Psoas muscle (tissue), 8 donors: Measurements from ENCODE around the gene ME2. TPM values are rescaled to one million over a fixed set of nuclear protein-coding genes. Genes with fewer than 3 reads are reported as not detected.
"Not testable (repeated sequence)": the region's sequence is repeated elsewhere in the genome, so short reads cannot be mapped to it uniquely, and the experiment has no call there.

Experiments
- ATAC-seq, 4 donors: fragments of 200-7000 bp; cut with Tn5 transposase; one replicate each; pipeline ENCODE4 v1.9.1; 2020; ENCODE audit warnings: moderate library complexity in 3 of 4, mild to moderate bottlenecking in 2 of 4
- DNase-seq, 2 donors: peaks; one replicate each; pipeline ENCODE4 v3.0.0-alpha.2; 2020
- H3K27ac ChIP-seq: fragments of 200-600 bp; one replicate; pipeline ENCODE4 v1.8.0; 2022
- H3K27me3 ChIP-seq, 3 donors: fragments of 200-600 bp in 1 of 3; one replicate each; pipeline versions ENCODE4 v1.6.1 to v1.8.0; 2013 to 2022; ENCODE audit warnings: low read length in 2 of 3, mild to moderate bottlenecking in 2 of 3, moderate library complexity in 1 of 3; ENCODE audit not compliant: insufficient read depth in 3 of 3
- H3K36me3 ChIP-seq, 2 donors: fragments of 200-600 bp in 1 of 2; one replicate each; pipeline versions ENCODE4 v1.6.1 to v1.8.0; 2013 to 2022; ENCODE audit warnings: low read depth in 1 of 2, mild to moderate bottlenecking in 1 of 2, moderate library complexity in 1 of 2; ENCODE audit not compliant: insufficient read depth in 1 of 2
- H3K4me1 ChIP-seq: fragments of 200-600 bp; one replicate; pipeline ENCODE4 v1.8.0; 2022
- H3K4me3 ChIP-seq: fragments of 200-600 bp; one replicate; pipeline ENCODE4 v1.8.0; 2022; ENCODE audit warnings: mild to moderate bottlenecking
- H3K9me3 ChIP-seq: fragments of 200-600 bp; one replicate; pipeline ENCODE4 v1.8.0; 2022
- WGBS, 3 donors: extraction: QIAGEN DNeasy Blood & Tissue Kit; methylation state at CpG; one replicate each; pipeline versions ENCODE4 v1.1.6 to v1.1.7; 2013; 5-methylcytosine and 5-hydroxymethylcytosine counted together
- intact Hi-C, 2 donors: fragments of 100-400 bp; cut with DNase I; formaldehyde crosslinking; loops; one replicate each; pipeline versions ENCODE4 v1.11.0 to v1.14.2; 2022
- polyA plus RNA-seq, 3 donors: library from polyadenylated mRNA; stranded (reverse); fragments of 200-250 nt; gene quantifications; one replicate each; pipeline ENCODE4 v1.2.3, GENCODE V29; 2013
- total RNA-seq, 4 donors: library from RNA; stranded (reverse); fragmentation: NEBNext Ultra II Directional in 2 of 4; extraction: Animal tissue kit (Norgen Biotek cat#: 25700) in 2 of 4; gene quantifications; one replicate each; pipeline versions ENCODE4 v1.2.1 to v1.2.4, GENCODE V29; 2021 to 2023
- TF ChIP-seq, protein P1 (sequence below): fragments of 200-600 bp; IDR thresholded peaks from one replicate; pipeline ENCODE4 v1.8.0; 2022; ENCODE audit warnings: antibody characterized with exemption
- donor health status: healthy with polysubstance abuse.
- donor health status: DM: no; HTN: no; CAD: no; lungs with moderate emphysema.
- donor health status: Bipolar disorder and iron deficiency.
- donor health status: healthy.
- donor health status: DM: yes; HTN: yes; CAD: no.
- donor health status: DM: no; HTN: no; CAD: no.
- donor health status: DM: no; HTN: no; CAD: no.
- donor health status: DM: yes; HTN: yes; CAD: no.

The ME2 gene
- total and polyA plus RNA-seq, 7 donors: 19.8 to 63.8 (median 35.1) TPM

DNA sequence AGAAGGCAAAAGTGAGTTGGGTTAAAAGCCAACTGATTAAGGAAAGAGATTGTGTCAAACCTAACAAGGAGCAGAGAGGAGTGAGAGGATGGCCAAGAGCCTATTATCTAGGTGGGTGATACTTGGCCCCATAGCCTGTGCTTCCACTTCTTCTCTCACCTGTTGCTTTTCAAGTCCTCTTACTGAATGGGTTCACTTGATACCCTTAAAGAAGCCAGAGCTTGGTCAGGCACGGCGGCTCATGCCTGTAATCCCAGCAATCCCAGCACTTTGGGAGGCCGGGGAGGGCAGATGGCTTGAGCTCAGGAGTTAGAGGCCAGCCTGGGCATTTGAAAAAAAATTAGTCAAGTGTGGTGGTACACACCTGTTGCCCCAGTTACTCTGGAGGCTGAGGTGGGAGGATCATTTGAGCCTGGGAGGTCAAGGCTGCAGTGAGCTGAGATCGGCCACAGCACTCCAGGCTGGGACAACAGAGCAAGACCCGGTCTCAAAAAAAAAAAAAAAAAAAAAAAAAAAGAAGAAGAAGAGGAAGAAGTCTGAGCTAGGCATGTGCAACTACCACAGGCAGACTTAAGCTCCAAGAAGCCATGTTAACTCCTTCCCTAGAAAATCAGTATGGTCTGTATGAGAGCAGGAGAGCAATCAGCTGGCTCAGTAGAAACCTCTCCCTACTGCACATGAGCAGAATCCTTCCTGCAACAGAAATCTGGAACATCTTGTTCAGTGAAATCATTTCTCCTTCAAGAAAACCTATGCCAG, 28.4 kb upstream of the ME2 start:
- H3K4me3 ChIP-seq: no peak overlapping the region
- peaks cover 2% of the 10 kb centered on the region for H3K4me1 ChIP-seq
- WGBS, 3 donors: 71 to 78% (median 75%) methylated on average over 5 of the region's 5 CpGs
- H3K27ac ChIP-seq: no peak overlapping the region
- no peaks in the 10 kb centered on the region for H3K9me3 ChIP-seq
- TF ChIP-seq, protein P1, sequence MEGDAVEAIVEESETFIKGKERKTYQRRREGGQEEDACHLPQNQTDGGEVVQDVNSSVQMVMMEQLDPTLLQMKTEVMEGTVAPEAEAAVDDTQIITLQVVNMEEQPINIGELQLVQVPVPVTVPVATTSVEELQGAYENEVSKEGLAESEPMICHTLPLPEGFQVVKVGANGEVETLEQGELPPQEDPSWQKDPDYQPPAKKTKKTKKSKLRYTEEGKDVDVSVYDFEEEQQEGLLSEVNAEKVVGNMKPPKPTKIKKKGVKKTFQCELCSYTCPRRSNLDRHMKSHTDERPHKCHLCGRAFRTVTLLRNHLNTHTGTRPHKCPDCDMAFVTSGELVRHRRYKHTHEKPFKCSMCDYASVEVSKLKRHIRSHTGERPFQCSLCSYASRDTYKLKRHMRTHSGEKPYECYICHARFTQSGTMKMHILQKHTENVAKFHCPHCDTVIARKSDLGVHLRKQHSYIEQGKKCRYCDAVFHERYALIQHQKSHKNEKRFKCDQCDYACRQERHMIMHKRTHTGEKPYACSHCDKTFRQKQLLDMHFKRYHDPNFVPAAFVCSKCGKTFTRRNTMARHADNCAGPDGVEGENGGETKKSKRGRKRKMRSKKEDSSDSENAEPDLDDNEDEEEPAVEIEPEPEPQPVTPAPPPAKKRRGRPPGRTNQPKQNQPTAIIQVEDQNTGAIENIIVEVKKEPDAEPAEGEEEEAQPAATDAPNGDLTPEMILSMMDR: no peak
- ATAC-seq (no peak), DNase-seq (no peak)
- H3K36me3 ChIP-seq: no peaks in the 10 kb centered on the region
- intact Hi-C loops: no loop called here
- H3K27me3 ChIP-seq: no peaks in the 10 kb centered on the region

DNA sequence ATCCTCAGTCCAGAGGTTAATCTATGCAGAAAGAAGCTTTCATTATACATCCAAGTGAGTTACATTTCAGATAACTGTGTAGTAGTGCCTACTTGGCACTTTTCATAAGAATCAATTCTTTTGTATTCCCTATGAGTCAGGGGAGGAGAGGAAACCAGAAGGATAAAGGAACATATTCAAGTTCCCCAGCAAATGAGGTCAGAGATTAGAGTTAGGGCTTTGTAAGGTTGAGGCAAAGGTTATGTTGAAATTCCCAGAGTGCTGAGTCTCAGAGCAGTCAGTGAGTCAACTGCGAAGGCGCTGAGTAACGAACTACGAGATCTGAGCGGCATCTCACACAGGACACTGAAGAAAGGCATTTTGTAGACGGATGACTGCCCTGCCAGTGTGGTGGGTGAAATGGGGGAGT, 25.1 kb upstream of the ME2 start:
- Histone ChIP-seq H3K36me3 (no peaks in the 10 kb centered on the region), H3K27ac (no peak overlapping the region), H3K9me3 (no peaks in the 10 kb centered on the region), H3K4me3 (no peak overlapping the region), H3K4me1 (no peaks in the 10 kb centered on the region), H3K27me3 (no peaks in the 10 kb centered on the region)
- intact Hi-C loops: no loop called here
- WGBS, 3 donors: 82 to 91% (median 85%) methylated on average over 6 of the region's 6 CpGs
- TF ChIP-seq, protein P1: no peak
- peak in 3 of 4 donors; percentile 44 to 60 (median 47) for ATAC-seq
- DNase-seq: peak in 1 of 2 donors; percentile 26

DNA sequence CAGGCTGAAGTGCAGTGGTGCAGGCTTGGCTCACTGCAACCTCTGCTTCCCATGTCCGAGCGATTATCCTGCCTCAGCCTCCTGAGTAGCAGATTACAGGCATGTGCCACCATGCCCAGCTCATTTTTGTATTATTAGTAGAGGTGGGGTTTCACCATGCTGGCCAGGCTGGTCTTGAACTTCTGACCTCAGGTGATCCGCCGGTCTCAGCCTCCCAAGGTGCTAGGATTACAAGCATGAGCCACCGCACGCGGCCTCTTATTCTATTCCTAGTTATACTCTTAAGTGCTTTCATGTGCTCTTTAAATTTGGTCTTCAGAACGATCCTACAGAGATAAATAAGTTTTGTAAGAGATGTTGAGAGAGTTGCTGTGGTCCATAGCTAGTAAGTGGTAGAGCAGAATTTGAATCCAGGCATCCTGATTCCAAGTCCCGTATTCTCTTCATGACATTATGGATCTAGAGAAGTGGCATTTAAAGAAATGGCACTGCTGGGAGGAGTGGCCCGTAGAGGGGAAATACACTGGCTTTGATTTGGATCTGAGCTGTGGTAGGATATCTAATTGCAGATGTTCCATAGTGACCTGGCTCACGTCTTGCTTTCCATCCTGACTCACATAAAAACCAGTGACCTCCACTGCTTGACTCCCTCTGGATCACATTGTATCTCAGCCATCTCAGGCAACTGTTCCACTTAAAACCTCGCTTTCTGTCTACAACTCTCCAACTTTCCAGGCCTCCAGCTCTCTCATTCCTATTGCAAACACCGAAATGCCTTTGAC, 22.8 kb upstream of the ME2 start:
- 35 to 55% (median 41%) methylated on average over 13 of the region's 13 CpGs for WGBS, 3 donors
- H3K4me1 ChIP-seq: no peaks in the 10 kb centered on the region
- intact Hi-C loops: no loop called here

DNA sequence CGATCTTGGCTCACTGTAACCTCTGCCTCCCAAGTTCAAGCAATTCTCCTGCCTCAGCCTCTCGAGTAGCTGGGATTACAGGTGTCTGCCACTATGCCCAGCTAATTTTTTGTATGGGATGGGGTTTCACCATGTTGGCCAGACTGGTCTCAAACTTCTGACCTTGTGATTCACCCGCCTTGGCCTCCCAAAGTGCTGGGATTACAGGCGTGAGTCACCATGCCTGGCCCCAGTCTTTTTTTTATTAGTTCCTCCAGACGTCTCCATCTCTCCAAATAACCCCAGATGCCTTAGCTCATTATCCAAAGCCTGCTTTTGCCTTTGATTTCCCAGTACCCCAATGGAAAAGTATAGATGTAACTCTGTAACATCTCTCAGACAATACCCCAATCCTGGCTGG, 21.8 kb upstream of the ME2 start:
- H3K9me3 ChIP-seq, H3K4me1 ChIP-seq, H3K36me3 ChIP-seq, DNase-seq, intact Hi-C loops, H3K4me3 ChIP-seq, H3K27me3 ChIP-seq: not testable (repeated sequence)
- H3K27ac ChIP-seq: peak overlapping the region; percentile 56
- ATAC-seq: peak in 3 of 4 donors; percentile 38 to 70 (median 38)
- 36 to 56% (median 46%) methylated on average over 5 of the region's 5 CpGs for WGBS, 3 donors

More for the DNA sequence above, 22.8 kb upstream of the ME2 start:
- Histone ChIP-seq H3K36me3 (no peaks in the 10 kb centered on the region), H3K9me3 (no peaks in the 10 kb centered on the region), H3K4me3 (no peak overlapping the region), H3K27me3 (no peaks in the 10 kb centered on the region), H3K27ac (peak overlapping the region; percentile 56)
- no peak for DNase-seq
- ATAC-seq: peak; percentile 86 to 94 (median 92)
- TF ChIP-seq, protein P1: no peak

DNA sequence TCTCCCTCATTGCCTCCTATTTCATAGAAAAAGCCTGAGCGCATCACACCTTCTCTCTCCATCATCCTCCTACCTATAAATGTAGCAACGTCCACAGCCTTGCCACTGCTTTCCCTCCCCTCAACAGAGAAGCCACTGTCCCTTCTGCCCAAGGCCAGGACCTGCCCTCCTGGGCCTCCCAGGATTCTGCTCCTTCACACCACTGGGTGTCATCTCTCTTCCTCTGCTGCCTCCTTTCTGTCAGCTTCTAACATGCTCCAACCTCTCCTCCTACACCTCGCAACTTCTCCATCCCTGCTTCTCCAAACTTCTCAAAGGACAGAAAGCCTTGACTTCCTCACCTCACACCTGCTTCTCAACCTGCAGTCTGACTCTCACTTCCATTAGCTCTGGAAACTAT, 21.2 kb upstream of the ME2 start:
- ATAC-seq (no peak), DNase-seq (no peak)
- Histone ChIP-seq H3K4me1 (peaks cover 3% of the 10 kb centered on the region), H3K27me3 (no peaks in the 10 kb centered on the region), H3K27ac (no peak overlapping the region), H3K36me3 (no peaks in the 10 kb centered on the region), H3K9me3 (no peaks in the 10 kb centered on the region), H3K4me3 (no peak overlapping the region)
- TF ChIP-seq, protein P1: no peak
- intact Hi-C loops: no loop called here
- WGBS, 3 donors: 80 to 85% (median 80%) methylated on average over 3 of the region's 3 CpGs
